Measurements from ENCODE around the gene ITGB5.

The ITGB5 gene

GRCh38 chr3:124731760-124732159, 155.4 kb downstream of the ITGB5 start:
- no peak for DNase-seq

- no peak for DNase-seq
Measured at GRCh38 chr3:124730941-124731297, 156.2 kb downstream of the ITGB5 start.

GRCh38 chr3:124730129-124730940, 156.8 kb downstream of the ITGB5 start, which contains the start of gene UMPS:
TSS of gene UMPS (plus strand) at chr3:124730452. CDS start at chr3:124730472, 20 bp downstream.
- peak; percentile 95 for DNase-seq

GRCh38 chr3:124722589-124722988, 164.6 kb downstream of the ITGB5 start:
- DNase-seq, result no peak

- DNase-seq, result peak; percentile 23
Measured at GRCh38 chr3:124714223-124714853, 172.8 kb downstream of the ITGB5 start.

Measured in femur (tissue), 1 donor.